Activated CD8-positive, alpha-beta memory T cell treated with anti-CD3 and anti-CD28 coated beads, Interleukin-2, amount 50 U/mL, for 1 hour (primary cell): Measurements from ENCODE around the gene KCNQ5.
"Not testable (repeated sequence)": the region's sequence is repeated elsewhere in the genome, so short reads cannot be mapped to it uniquely, and the experiment has no call there.

ENCODE experiments used
- DNase-seq: peaks from one replicate; pipeline ENCODE4 v3.0.0-alpha.2; 2020; ENCODE audit errors: extremely low read depth

The KCNQ5 gene

GRCh38 chr6:72950114-72950860 is 328.4 kb downstream of the KCNQ5 start:
- no peak for DNase-seq

GRCh38 chr6:72952808-72953630 is 331.2 kb downstream of the KCNQ5 start:
- no peak for DNase-seq

GRCh38 chr6:72953971-72954381 is 332.1 kb downstream of the KCNQ5 start:
- DNase-seq = no peak

GRCh38 chr6:72954716-72955115 is 332.9 kb downstream of the KCNQ5 start:
- DNase-seq = no peak

- no peak for DNase-seq
Measured at GRCh38 chr6:72955666-72956065, 333.8 kb downstream of the KCNQ5 start.

GRCh38 chr6:72956272-72956671 is 334.4 kb downstream of the KCNQ5 start:
- DNase-seq = no peak

- no peak for DNase-seq
Measured at GRCh38 chr6:72959821-72960220, 338.0 kb downstream of the KCNQ5 start.

- no peak for DNase-seq
Measured at GRCh38 chr6:72963946-72964345, 342.1 kb downstream of the KCNQ5 start.

GRCh38 chr6:72966628-72967280 is 344.9 kb downstream of the KCNQ5 start:
- DNase-seq = no peak

GRCh38 chr6:72967329-72967728 is 345.5 kb downstream of the KCNQ5 start:
- no peak for DNase-seq

GRCh38 chr6:72968704-72969103 is 346.8 kb downstream of the KCNQ5 start:
- DNase-seq = no peak

- DNase-seq = no peak
Measured at GRCh38 chr6:72969666-72970065, 347.8 kb downstream of the KCNQ5 start.

GRCh38 chr6:72972579-72972978 is 350.7 kb downstream of the KCNQ5 start:
- DNase-seq = no peak

- DNase-seq = no peak
Measured at GRCh38 chr6:72974276-72974675, 352.4 kb downstream of the KCNQ5 start.

- no peak for DNase-seq
Measured at GRCh38 chr6:72975352-72975752, 353.5 kb downstream of the KCNQ5 start.

- DNase-seq = no peak
Measured at GRCh38 chr6:72976484-72976883, 354.6 kb downstream of the KCNQ5 start.

GRCh38 chr6:72977114-72977513 is 355.2 kb downstream of the KCNQ5 start:
- no peak for DNase-seq

- not testable (repeated sequence) for DNase-seq
Measured at GRCh38 chr6:72978808-72979207, 356.9 kb downstream of the KCNQ5 start.

GRCh38 chr6:72984189-72984831 is 362.4 kb downstream of the KCNQ5 start:
- DNase-seq = not testable (repeated sequence)

GRCh38 chr6:72984981-72985665 is 363.3 kb downstream of the KCNQ5 start:
- no peak for DNase-seq

- DNase-seq = no peak
Measured at GRCh38 chr6:72987301-72987700, 365.4 kb downstream of the KCNQ5 start.
